IMR-90 (cell line): Measurements from ENCODE around the gene KLHL30.

Experiments used
- BHLHE40 ChIP-seq: fragments of 150-350 bp; IDR thresholded peaks from 2 replicates; pipeline ENCODE4 v1.6.1; 2016; ENCODE audit warnings: mild to moderate bottlenecking, low read depth, low read length
- CEBPB ChIP-seq: IDR thresholded peaks from 2 replicates; pipeline ENCODE4 v1.6.1; 2012; ENCODE audit warnings: low read depth, low read length, improper control_type of control experiment
- CHD1 ChIP-seq: IDR thresholded peaks from 2 replicates; pipeline ENCODE4 v1.6.1; 2012; ENCODE audit warnings: low read depth, low read length, improper control_type of control experiment
- MAFK ChIP-seq: IDR thresholded peaks from 2 replicates; pipeline ENCODE4 v1.6.1; 2012; ENCODE audit warnings: low read depth, low read length, improper control_type of control experiment
- MXI1 ChIP-seq: IDR thresholded peaks from 2 replicates; pipeline ENCODE4 v1.6.1; 2012; ENCODE audit warnings: low read depth, mild to moderate bottlenecking, low read length, moderate library complexity, borderline replicate concordance
- NFE2L2 ChIP-seq: fragments of 150-350 bp; IDR thresholded peaks from 2 replicates; pipeline ENCODE4 v1.6.1; 2016; ENCODE audit warnings: low read depth, mild to moderate bottlenecking, low read length
- POLR2A ChIP-seq: IDR thresholded peaks from 2 replicates; pipeline ENCODE4 v1.6.1; 2012; ENCODE audit warnings: mild to moderate bottlenecking, low read depth, low read length
- RAD21 ChIP-seq: IDR thresholded peaks from 2 replicates; pipeline ENCODE4 v1.6.1; 2012; ENCODE audit warnings: low read length, improper control_type of control experiment
- RCOR1 ChIP-seq: IDR thresholded peaks from 2 replicates; pipeline ENCODE4 v1.6.1; 2012; ENCODE audit warnings: mild to moderate bottlenecking, low read length, improper control_type of control experiment; ENCODE audit not compliant: insufficient replicate concordance
- USF2 ChIP-seq: fragments of 150-350 bp; IDR thresholded peaks from 2 replicates; pipeline ENCODE4 v1.6.1; 2017; ENCODE audit warnings: mild to moderate bottlenecking, antibody characterized with exemption, low read length, low read depth
- TF ChIP-seq, protein P1 (sequence below): conservative IDR thresholded peaks from 2 replicates; pipeline ENCODE4 v1.5.1; 2012; ENCODE audit warnings: mild to moderate bottlenecking, low read depth, low read length, improper control_type of control experiment
- TF ChIP-seq, protein P2 (sequence below): fragments of 150-350 bp; IDR thresholded peaks from 2 replicates; pipeline ENCODE4 v1.6.1; 2016; ENCODE audit warnings: low read depth, mild to moderate bottlenecking, low read length, moderate library complexity, borderline replicate concordance

GRCh38 chr2:238151628-238152235 lies 13.3 kb downstream of the KLHL30 start:
- TF ChIP-seq, protein P1, sequence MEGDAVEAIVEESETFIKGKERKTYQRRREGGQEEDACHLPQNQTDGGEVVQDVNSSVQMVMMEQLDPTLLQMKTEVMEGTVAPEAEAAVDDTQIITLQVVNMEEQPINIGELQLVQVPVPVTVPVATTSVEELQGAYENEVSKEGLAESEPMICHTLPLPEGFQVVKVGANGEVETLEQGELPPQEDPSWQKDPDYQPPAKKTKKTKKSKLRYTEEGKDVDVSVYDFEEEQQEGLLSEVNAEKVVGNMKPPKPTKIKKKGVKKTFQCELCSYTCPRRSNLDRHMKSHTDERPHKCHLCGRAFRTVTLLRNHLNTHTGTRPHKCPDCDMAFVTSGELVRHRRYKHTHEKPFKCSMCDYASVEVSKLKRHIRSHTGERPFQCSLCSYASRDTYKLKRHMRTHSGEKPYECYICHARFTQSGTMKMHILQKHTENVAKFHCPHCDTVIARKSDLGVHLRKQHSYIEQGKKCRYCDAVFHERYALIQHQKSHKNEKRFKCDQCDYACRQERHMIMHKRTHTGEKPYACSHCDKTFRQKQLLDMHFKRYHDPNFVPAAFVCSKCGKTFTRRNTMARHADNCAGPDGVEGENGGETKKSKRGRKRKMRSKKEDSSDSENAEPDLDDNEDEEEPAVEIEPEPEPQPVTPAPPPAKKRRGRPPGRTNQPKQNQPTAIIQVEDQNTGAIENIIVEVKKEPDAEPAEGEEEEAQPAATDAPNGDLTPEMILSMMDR: no peak
- no peak for TF ChIP-seq BHLHE40
- no peak for TF ChIP-seq POLR2A
- TF ChIP-seq NFE2L2: no peak
- no peak for TF ChIP-seq RCOR1
- TF ChIP-seq, protein P2, sequence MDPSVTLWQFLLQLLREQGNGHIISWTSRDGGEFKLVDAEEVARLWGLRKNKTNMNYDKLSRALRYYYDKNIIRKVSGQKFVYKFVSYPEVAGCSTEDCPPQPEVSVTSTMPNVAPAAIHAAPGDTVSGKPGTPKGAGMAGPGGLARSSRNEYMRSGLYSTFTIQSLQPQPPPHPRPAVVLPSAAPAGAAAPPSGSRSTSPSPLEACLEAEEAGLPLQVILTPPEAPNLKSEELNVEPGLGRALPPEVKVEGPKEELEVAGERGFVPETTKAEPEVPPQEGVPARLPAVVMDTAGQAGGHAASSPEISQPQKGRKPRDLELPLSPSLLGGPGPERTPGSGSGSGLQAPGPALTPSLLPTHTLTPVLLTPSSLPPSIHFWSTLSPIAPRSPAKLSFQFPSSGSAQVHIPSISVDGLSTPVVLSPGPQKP: no peak
- TF ChIP-seq CEBPB: no peak
- no peak for TF ChIP-seq MXI1
- no peak for TF ChIP-seq MAFK
- no peak for TF ChIP-seq USF2
- TF ChIP-seq CHD1: no peak
- no peak for TF ChIP-seq RAD21
